ENCODE results near the gene CEMIP. TPM values are rescaled to one million over a fixed set of nuclear protein-coding genes. Genes with fewer than 3 reads are reported as not detected.

Gene CEMIP
- total and polyA plus RNA-seq, 2 of the 4 experiments (the other 2 are of a cell fraction): 63.8 to 78.0 TPM

- Histone ChIP-seq H3K79me1 (ENCODE audit: low read depth in 1 of 2, low read length in 2 of 2) (peaks cover 15 to 61% of the 10 kb centered on the region in 2 experiments; a peak in 3 of 4 replicates), H3K9ac (ENCODE audit: low read depth, low read length) (no peak overlapping the region), H3K36me3 (ENCODE audit: control insufficient read depth, insufficient read depth, low read length) (peaks cover 53% of the 10 kb centered on the region), H2AK5ac (ENCODE audit: low read depth, low read length) (no peak overlapping the region), H3K27me3 (ENCODE audit: control insufficient read depth, insufficient read depth, low read length) (no peaks in the 10 kb centered on the region), H2BK120ac (ENCODE audit: low read depth, low read length) (no peak overlapping the region), H4K8ac (ENCODE audit: low read depth in 2 of 2, low read length in 2 of 2) (no peak overlapping the region), H2BK20ac (ENCODE audit: low read depth, low read length) (no peak overlapping the region), H3K4me1 (ENCODE audit: control insufficient read depth, insufficient read depth, low read length) (peaks cover 22% of the 10 kb centered on the region), H2AFZ (replicated peaks; ENCODE audit: low read length, poor library complexity) (no peak overlapping the region), H3K23ac (ENCODE audit: low read depth, low read length) (no peak overlapping the region; the same call in 1 of the 2 replicates), H3K4me3 (ENCODE audit: insufficient read depth, low read depth, low read length) (no peak overlapping the region), H2BK5ac (ENCODE audit: low read depth, low read length, poor library complexity, severe bottlenecking) (no peak overlapping the region), H2AK9ac (replicated peaks; ENCODE audit: low read depth, low read length, poor library complexity) (no peak overlapping the region), H3K9me1 (ENCODE audit: insufficient read depth, low read length) (peaks cover 8% of the 10 kb centered on the region; the same call in 1 of the 2 replicates), H3K14ac (replicated peaks; ENCODE audit: low read depth, low read length) (no peak overlapping the region), H3K18ac (ENCODE audit: low read depth, low read length) (no peak overlapping the region), H4K20me1 (ENCODE audit: insufficient read depth, low read length) (peaks cover 84% of the 10 kb centered on the region), H4K5ac (ENCODE audit: low read depth, low read length) (no peak overlapping the region), H3K9me3 (ENCODE audit: control insufficient read depth, insufficient read depth, low read length) (no peaks in the 10 kb centered on the region), H3K56ac (ENCODE audit: extremely low read depth, insufficient read depth, low read length) (no peak overlapping the region), H3K4me2 (ENCODE audit: low read depth, low read length) (peak overlapping the region; percentile 20), H3K4ac (ENCODE audit: low read depth, low read length) (no peak overlapping the region), H4K91ac (ENCODE audit: insufficient read depth, low read depth, low read length) (no peak overlapping the region), H3K27ac (ENCODE audit: insufficient read depth, low read length) (no peak overlapping the region), H2BK15ac (ENCODE audit: low read depth, low read length) (no peak overlapping the region)
- ChIA-PET POLR2A (ENCODE audit: unreplicated experiment) (interaction anchor here (0.6 kb wide), 1 partner anchor 71 kb away, joined by 3 read pairs; no protein-coding TSS in a partner anchor), CTCF (interaction anchor here (1.7 kb wide), 1 partner anchor 187 kb away, joined by 4 read pairs; no protein-coding TSS in a partner anchor)
- TF ChIP-seq RAD21 (IDR thresholded peaks at IDR 0.05; ENCODE audit: low read length) (no peak), MXI1 (IDR thresholded peaks at IDR 0.05; ENCODE audit: borderline replicate concordance, low read depth, low read length) (no peak), CHD1 (IDR thresholded peaks at IDR 0.05; ENCODE audit: low read depth, low read length) (no peak), USF2 (IDR thresholded peaks at IDR 0.05; ENCODE audit: low read depth, low read length) (no peak), RCOR1 (IDR thresholded peaks at IDR 0.05; ENCODE audit: insufficient replicate concordance, low read length) (no peak)
- no TSS peak for BruUV-seq (replicated peaks)
- ATAC-seq (ENCODE audit: low read depth): no peak
- dilution Hi-C loops (cut with HindIII; ENCODE audit: low sequenced_read_pairs, unreplicated experiment) (no loop called here), in situ Hi-C loops (cut with MboI; ENCODE audit: low sequenced_read_pairs) (no loop called here), intact Hi-C loops (cut with micrococcal nuclease) (no loop called here)
- DNase-seq: no peak
These were observed 4.1 kb downstream of the CEMIP start for GRCh38 chr15:80783260-80783659.

Measured in IMR-90 (cell line).